GM12874 (cell line): Measurements from ENCODE around the gene FLT1.

ENCODE experiments used
- TF ChIP-seq, protein P1 (sequence below): IDR thresholded peaks from 2 replicates; pipeline ENCODE4 v1.5.1; 2011; ENCODE audit warnings: low read depth, mild to moderate bottlenecking, control low read depth, low read length, moderate library complexity; ENCODE audit not compliant: insufficient read depth

The FLT1 gene

DNA sequence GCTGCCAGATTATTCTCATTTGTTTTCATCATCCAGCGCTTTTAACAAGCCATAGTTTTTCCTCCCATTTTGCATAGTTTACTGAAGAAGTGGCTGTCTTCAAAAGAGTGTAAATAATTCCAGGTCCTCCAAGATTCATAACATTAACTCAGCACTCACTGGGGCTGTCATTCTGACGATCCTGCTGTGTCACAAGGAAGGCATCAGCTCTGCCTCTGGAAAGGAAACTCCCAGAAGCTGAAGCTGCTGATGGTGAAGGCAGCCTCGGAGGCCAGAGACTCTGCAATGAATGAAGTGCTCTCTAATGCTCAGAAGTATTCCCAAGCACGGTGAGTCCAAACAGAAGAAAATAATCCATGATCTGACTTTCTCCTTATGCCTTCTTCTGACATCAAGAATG lies 60.0 kb downstream of the FLT1 start:
- TF ChIP-seq, protein P1, sequence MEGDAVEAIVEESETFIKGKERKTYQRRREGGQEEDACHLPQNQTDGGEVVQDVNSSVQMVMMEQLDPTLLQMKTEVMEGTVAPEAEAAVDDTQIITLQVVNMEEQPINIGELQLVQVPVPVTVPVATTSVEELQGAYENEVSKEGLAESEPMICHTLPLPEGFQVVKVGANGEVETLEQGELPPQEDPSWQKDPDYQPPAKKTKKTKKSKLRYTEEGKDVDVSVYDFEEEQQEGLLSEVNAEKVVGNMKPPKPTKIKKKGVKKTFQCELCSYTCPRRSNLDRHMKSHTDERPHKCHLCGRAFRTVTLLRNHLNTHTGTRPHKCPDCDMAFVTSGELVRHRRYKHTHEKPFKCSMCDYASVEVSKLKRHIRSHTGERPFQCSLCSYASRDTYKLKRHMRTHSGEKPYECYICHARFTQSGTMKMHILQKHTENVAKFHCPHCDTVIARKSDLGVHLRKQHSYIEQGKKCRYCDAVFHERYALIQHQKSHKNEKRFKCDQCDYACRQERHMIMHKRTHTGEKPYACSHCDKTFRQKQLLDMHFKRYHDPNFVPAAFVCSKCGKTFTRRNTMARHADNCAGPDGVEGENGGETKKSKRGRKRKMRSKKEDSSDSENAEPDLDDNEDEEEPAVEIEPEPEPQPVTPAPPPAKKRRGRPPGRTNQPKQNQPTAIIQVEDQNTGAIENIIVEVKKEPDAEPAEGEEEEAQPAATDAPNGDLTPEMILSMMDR, result no peak

DNA sequence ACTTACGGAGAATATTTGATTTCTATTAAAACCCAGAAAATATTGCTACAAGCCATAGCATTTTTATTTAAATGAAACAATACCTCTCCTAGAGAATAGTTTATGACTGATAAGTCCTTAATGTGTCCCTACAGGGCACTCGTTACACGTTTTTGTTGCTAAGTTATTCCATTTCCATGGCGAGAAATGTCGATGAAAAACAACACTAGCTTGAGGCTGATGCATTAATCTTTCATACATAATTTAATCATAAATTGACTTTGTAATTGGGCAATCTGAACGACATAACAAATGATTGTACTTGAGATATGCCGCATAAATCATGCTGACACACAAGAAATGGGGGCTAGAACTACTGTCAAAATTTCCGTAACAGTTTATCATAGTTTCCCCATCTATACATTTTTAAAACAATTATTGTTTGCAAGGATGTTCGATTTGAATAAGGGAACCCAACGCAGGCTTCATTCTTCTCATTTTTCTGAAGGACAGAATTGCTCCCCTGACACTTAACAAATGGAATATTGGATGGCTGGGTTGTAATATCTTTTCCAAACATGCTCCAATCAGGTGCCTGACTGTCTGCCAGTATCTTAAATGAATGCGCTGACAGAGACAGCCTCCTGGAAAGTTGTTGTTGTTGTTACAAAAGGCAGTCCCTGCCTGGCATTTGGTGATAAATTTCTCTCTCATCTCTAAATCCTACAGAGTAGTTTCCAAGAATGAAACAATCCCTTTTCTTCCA lies 61.9 kb downstream of the FLT1 start:
- TF ChIP-seq, protein P1, result no peak

DNA sequence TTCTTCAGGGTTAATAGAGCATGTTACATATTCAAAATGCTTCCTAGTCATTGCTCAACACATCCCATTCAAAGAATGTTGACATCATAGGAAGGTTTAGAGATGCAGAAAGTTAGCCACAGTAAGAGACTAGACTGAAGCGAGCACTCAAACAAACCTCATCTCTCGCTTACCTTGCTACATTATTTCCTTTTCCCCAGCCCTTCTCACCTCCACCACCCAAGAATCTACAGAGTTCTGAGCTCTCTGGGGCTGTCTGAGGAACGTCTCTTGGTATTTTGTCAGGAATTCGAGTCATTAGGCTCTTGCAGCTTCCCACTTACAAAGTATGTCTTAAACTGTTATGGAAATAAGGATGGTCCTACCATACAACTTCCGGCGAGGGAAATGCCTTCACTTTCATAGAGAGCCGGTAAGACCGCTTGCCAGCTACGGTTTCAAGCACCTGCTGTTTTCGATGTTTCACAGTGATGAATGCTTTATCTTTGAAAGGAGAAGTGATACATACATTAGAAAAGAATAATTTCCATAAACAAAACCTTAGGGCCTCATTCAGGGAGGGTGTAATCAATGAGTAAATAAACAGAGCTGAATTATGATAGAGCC lies 65.1 kb downstream of the FLT1 start:
- TF ChIP-seq, protein P1, result no peak

DNA sequence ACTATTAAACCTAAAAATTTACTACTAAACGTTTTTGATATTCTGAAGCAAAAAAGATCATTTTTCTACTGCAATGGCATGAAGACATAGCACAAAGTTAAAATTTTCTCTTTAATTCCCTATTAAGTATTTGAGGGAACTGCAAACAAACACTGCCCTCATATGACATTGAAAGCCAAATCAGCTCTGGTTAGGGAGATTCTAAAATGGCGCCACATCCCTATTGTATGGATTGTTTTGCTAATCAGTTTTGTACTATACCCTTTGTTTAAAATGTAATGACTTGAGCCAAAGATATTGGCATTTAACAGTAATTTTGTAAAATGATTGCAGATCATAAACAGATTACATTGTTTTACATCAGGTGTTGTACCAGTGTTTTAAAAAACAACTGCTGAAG lies 65.8 kb downstream of the FLT1 start:
- TF ChIP-seq, protein P1, result no peak

DNA sequence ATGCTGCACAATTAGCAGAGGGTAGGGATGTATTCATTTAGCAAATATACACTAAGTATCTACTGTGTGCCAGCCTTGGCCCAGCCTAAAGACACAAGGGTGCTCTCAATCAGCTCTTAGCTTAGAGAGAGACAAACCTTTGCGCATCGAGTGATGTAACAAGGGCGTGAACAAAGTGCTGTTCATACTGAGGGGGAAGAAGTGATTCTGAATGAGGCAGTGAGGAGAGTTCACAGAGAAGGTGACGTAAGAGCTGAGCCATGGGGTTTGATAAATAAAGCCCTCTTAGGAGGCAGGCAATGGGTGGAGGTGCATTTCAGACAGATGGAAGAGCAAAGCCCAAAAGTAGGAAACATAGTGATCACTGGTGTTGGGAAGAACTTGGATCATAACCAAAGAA lies 68.5 kb downstream of the FLT1 start:
- TF ChIP-seq, protein P1, result no peak

DNA sequence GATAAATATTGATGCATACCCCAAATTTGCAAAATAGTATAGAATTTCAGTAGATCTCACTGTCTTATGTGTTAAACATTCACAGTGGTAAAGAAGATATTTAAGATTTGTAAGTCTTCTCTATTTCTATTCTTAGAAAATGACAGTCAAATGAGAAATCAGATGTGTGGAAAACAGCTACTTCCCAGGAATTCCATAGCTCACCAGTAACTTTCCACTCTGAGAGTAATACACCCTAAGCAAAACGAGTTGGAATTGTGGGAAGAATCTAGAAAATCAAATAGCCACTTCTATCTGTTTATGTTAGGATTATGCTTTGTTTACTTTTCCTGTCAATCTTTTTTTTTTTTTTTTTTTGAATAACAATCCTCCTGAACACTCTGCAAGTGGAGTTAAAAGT lies 69.1 kb downstream of the FLT1 start:
- TF ChIP-seq, protein P1, result no peak

DNA sequence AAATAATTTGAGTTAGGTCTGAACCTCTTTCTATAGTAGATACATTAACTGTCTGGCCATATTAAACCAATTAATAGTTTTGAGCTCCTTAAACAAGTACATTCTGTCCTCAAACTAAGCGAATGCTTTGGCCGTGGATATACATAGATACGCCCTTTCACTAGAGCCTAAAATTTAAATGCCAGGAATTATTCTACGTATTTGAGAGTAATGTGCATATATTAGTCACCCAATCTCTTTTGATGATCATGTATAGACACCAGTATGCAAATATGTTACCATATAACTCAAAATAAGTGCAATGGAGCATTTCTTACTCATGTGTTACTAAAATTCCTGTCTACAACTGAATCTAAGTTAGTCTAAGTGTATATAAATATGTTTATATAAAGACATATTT lies 70.4 kb downstream of the FLT1 start:
- TF ChIP-seq, protein P1, result no peak
